PFSK-1 (cell line): Measurements from ENCODE around the gene RPL41.

Source experiments
- FOXP2 ChIP-seq: optimal IDR thresholded peaks from 2 replicates; pipeline ENCODE3; 2011; ENCODE audit warnings: borderline replicate concordance, control low read depth, inconsistent platforms; ENCODE audit not compliant: insufficient read depth; ENCODE audit errors: extremely low read length, extremely low read depth
- POLR2AphosphoS5 ChIP-seq: IDR thresholded peaks from 2 replicates; pipeline ENCODE4 v1.6.1; 2012; ENCODE audit warnings: low read depth, mild to moderate bottlenecking, control low read depth, low read length, moderate library complexity
- SIN3A ChIP-seq: IDR thresholded peaks from 2 replicates; pipeline ENCODE4 v1.6.1; 2012; ENCODE audit warnings: mild to moderate bottlenecking, low read length, moderate library complexity, borderline replicate concordance; ENCODE audit not compliant: insufficient read depth
- TAF1 ChIP-seq: IDR thresholded peaks from 2 replicates; pipeline ENCODE4 v1.6.1; 2012; ENCODE audit warnings: low read length, control low read depth, borderline replicate concordance; ENCODE audit not compliant: insufficient read depth
- TF ChIP-seq, protein P1 (sequence below), 2 experiments: IDR thresholded peaks; 2 replicates each; pipeline versions ENCODE4 v1.6.1 to v1.8.0; 2011 to 2012; ENCODE audit warnings: low read depth in 2 of 2, low read length in 2 of 2, control low read depth in 1 of 2, inconsistent platforms in 1 of 2, mild to moderate bottlenecking in 1 of 2, moderate library complexity in 1 of 2; ENCODE audit not compliant: insufficient read depth in 1 of 2

Gene RPL41

GRCh38 chr12:56079723-56080555, 36.5 kb upstream of the RPL41 start, which contains the start of gene ERBB3:
ERBB3 (plus strand) TSS chr12:56080165; CDS start chr12:56080301, 136 bp downstream.
- TF ChIP-seq FOXP2 (peak; percentile 18), TAF1 (no peak), POLR2AphosphoS5 (no peak), SIN3A (no peak)
- TF ChIP-seq, protein P1, sequence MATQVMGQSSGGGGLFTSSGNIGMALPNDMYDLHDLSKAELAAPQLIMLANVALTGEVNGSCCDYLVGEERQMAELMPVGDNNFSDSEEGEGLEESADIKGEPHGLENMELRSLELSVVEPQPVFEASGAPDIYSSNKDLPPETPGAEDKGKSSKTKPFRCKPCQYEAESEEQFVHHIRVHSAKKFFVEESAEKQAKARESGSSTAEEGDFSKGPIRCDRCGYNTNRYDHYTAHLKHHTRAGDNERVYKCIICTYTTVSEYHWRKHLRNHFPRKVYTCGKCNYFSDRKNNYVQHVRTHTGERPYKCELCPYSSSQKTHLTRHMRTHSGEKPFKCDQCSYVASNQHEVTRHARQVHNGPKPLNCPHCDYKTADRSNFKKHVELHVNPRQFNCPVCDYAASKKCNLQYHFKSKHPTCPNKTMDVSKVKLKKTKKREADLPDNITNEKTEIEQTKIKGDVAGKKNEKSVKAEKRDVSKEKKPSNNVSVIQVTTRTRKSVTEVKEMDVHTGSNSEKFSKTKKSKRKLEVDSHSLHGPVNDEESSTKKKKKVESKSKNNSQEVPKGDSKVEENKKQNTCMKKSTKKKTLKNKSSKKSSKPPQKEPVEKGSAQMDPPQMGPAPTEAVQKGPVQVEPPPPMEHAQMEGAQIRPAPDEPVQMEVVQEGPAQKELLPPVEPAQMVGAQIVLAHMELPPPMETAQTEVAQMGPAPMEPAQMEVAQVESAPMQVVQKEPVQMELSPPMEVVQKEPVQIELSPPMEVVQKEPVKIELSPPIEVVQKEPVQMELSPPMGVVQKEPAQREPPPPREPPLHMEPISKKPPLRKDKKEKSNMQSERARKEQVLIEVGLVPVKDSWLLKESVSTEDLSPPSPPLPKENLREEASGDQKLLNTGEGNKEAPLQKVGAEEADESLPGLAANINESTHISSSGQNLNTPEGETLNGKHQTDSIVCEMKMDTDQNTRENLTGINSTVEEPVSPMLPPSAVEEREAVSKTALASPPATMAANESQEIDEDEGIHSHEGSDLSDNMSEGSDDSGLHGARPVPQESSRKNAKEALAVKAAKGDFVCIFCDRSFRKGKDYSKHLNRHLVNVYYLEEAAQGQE (IDR thresholded peaks at IDR 0.05; ENCODE audit: insufficient read depth in 1 of 2, low read depth in 2 of 2, low read length in 2 of 2) = no peak

DNA sequence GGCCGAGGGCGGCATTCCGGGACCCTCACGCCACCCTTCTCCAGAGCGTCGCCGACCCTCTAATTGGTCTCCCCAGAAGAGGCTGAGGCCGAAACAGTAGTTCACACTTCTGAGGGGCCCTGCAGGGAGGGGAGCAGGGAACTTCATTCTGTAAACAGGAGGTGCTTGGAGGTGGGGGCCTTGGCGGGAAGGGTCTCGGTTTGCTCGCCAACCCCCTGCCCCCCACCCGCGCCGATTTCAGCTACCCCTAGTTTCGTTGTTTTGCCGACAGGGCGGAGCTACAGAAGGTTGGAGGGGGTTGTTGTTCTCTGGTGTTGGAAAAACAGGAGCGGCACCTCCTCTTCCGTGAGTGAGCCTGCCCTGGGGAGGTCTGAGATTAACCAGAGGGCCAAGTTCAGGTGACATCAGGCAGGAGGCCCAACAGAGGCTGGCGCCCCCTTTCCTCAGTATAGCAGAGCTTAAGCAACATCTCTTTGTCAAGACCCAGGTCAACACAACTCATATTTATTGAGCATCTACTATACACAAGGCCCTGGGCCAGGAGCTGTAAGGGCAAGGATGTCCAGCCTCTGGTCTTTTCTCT, 35.8 kb upstream of the RPL41 start:
- TF ChIP-seq TAF1 = no peak
- TF ChIP-seq FOXP2 = no peak
- TF ChIP-seq SIN3A = no peak
- TF ChIP-seq POLR2AphosphoS5 = no peak
- TF ChIP-seq, protein P1 (IDR thresholded peaks at IDR 0.05; ENCODE audit: insufficient read depth in 1 of 2, low read depth in 2 of 2, low read length in 2 of 2) = no peak

- no peak for TF ChIP-seq SIN3A
- TF ChIP-seq, protein P1 (IDR thresholded peaks at IDR 0.05; ENCODE audit: insufficient read depth in 1 of 2, low read depth in 2 of 2, low read length in 2 of 2) = no peak
- no peak for TF ChIP-seq FOXP2
- TF ChIP-seq POLR2AphosphoS5 = no peak
- no peak for TF ChIP-seq TAF1
Observed at GRCh38 chr12:56081393-56082347, 34.8 kb upstream of the RPL41 start.

GRCh38 chr12:56082382-56082781, 34.1 kb upstream of the RPL41 start:
- TF ChIP-seq FOXP2 = no peak

DNA sequence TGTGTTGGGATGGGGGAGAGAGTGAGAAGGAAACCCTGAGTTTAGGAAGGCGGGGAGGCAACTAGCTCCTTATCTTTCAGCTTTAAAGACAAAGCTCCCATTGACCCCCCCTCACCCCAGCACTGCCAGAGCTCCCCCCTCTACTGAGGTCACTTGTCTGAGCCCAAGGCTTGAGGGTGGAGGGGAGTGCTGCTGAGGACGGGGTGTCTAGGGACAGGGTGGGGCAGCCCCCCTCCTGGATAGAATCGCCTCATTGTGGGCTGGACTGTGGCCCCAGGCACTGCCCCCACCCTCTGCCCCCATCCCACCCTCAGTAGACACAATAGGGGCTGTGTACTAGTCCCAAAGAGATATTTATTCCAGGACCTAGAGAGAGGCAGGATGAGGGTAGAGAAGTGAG, 33.5 kb upstream of the RPL41 start:
- no peak for TF ChIP-seq POLR2AphosphoS5
- no peak for TF ChIP-seq FOXP2
- TF ChIP-seq, protein P1 (IDR thresholded peaks at IDR 0.05; ENCODE audit: insufficient read depth in 1 of 2, low read depth in 2 of 2, low read length in 2 of 2) = no peak
- TF ChIP-seq SIN3A = no peak
- TF ChIP-seq TAF1 = no peak
